HG02885 (cell line): ENCODE measurements around the gene TLX3.

Experiments
- ATAC-seq: cut with Tn5 transposase; IDR thresholded peaks from one replicate; pipeline ENCODE4 v1.9.1; 2021; ENCODE audit warnings: mild to moderate bottlenecking; ENCODE audit not compliant: unreplicated experiment, poor library complexity

The TLX3 gene

DNA sequence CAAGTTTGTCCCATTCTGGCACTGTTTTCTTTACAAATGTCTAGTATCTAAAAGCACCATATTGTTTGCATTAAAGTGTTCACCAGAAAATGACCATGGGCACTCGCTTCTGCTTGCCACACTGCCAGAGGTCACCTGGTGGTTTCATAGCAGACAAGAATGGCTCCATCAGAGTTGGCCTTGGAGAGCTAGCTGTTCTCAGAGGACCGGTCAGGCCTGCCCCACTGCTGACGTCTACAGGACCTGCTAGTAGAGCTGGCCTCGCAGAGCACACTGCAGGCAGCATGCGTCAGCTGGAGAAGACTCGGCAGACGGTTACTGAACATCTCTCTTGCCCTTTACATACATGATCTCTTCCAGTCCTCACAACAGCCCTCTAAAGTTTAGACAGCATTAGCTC, 8.7 kb upstream of the TLX3 start:
- ATAC-seq: no peak

GRCh38 chr5:171306166-171306565, 2.9 kb upstream of the TLX3 start:
- ATAC-seq: no peak

DNA sequence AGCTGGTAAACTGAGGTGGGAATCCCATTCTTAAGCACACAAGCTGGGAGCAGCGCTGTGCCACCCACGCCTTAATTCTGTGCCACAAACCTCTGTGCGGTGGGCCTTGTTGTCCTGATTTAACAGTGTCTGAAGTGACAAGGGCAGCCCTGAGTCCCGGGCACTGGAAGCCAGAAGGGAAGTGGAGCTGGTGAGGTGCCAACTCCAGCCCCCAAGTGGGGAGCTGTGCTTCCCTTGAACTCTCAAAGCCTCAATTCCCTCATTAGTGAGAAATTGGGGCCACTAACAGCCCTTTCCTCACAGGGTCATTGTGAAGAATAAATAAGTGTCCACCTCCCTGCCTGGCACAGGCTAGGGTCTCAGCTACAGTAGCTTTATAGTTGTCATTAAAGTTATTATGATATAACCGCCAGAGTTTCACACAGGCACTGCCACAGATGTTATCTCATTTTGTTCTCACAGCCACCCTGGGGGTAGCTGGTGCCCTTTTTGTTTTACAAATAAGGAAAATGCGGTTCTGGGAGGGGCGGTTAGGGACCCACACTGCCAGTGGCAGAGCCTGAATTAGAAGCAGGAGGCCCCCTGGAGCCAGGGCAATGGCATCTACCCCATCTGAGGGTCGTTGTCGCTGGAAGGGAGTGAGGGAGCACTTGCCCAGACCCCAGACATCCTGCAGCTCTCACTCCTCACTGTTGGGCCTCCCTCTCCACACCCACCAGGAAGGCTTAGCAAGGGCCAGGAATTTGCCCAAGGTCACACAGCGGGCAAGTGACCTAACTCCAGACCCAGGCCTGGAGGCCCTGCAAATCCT, 2.1 kb upstream of the TLX3 start:
- no peak for ATAC-seq

GRCh38 chr5:171307789-171308452, 1.1 kb upstream of the TLX3 start:
- ATAC-seq: no peak

GRCh38 chr5:171309276-171310211, 496 bp downstream of the TLX3 start:
- ATAC-seq: no peak

GRCh38 chr5:171310212-171310818, 1.3 kb downstream of the TLX3 start:
- no peak for ATAC-seq

DNA sequence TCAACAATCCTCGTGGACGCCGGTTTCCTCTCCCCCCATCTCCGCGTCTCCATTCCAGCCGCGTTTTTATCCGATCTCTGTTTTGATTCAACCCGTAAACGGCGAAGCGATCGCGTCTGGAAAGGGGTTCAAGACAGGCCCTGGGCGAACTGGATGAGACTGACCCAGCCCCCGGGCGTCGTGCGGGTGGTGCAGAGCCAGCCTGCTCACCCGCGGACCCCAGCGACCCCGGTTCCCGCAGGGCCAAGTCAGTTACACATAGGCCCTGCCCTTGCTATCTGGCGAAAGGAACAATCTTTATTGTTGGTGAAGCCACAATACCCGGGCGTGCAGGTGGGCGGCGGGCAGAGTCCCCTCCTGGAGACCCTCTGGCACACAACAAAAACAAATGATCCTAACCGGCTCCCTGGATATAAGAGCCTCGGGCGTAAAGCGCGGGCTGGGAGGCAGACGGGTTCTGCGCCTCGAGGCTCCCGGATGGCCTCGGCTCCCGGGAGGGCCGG, 1.8 kb downstream of the TLX3 start:
- no peak for ATAC-seq

- ATAC-seq: no peak
Measured at GRCh38 chr5:171311322-171312077, 2.5 kb downstream of the TLX3 start.

DNA sequence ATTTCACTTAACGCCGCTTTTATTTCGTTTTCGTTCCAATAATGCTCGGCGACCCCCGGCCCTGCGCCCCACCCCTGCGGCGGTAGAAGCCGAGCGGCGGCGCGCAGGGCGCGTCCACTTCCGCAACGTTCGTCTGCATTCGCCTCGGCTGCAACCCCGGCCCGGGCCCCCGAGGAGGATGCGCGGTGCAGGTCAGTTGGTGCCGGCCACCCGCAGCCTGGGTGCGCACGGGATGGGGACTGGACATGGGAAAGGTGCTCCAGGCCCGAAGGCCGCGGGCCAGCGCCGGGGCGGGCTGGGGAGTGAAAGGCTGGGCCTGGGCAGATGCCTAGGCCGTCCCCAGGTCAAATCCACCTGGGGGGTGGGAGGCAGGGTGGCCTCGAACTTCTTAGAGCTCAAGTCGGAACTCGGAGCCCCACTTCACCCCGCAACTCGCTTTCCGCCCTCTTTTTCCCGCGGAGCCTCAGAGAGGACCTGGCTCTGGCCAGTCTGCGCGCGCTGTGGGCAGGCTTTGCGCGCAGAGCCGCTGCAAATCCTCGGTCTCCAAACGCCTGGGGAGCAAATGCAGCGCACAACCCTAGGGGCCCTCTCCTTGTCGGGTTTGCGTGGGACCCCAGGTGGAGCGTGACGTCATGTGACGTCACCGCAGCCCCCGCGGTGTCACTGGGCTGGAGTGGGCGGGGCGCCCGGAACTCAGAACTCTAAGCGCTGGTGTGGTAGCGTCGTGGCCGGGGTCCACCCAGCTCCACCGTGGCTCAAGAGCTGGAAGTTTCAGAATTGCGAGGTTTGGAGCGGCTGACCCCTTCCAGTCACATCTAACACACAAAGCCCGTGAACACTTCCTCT, 3.3 kb downstream of the TLX3 start:
- ATAC-seq: no peak

DNA sequence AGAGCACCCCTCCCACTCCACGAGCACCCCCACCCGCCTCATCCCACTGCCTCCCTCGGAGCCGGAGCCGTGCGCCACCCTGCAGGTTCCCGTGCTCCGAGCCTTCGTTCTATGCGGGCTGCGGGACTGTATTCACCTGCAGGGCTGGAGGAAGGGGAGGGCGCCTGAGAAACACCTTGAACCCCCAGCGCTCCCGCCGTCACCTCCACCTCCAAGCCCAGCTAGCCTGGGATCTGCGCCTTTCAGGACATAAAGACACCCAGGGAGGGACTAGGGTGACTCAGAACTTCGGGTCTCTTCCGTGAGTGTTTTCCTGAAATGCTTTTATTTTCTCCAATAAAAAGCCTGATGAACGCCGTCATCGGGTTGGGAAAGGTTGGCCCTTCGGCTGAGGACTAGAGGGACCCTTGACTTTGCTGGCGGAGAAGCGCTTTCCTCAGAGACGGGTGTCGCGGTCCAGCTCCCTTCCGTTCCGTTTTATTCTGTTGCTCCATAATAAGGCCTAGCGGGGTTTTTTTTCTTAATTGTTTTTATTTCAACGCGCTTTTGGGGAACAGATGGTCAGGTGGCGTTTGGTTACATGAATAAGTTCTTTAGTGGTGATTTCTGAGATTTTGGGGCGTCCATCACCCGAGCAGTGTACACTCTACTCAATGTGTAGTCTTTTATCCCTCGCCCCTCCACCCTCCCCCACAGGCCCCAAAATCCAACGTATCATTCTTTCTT, 4.6 kb downstream of the TLX3 start:
- no peak for ATAC-seq

- ATAC-seq: no peak
Measured at GRCh38 chr5:171314728-171315385, 5.8 kb downstream of the TLX3 start.

GRCh38 chr5:171315386-171315891, 6.4 kb downstream of the TLX3 start:
- no peak for ATAC-seq

GRCh38 chr5:171315925-171316257, 6.8 kb downstream of the TLX3 start:
- no peak for ATAC-seq

- ATAC-seq: no peak
Measured at GRCh38 chr5:171316258-171317121, 7.4 kb downstream of the TLX3 start.

DNA sequence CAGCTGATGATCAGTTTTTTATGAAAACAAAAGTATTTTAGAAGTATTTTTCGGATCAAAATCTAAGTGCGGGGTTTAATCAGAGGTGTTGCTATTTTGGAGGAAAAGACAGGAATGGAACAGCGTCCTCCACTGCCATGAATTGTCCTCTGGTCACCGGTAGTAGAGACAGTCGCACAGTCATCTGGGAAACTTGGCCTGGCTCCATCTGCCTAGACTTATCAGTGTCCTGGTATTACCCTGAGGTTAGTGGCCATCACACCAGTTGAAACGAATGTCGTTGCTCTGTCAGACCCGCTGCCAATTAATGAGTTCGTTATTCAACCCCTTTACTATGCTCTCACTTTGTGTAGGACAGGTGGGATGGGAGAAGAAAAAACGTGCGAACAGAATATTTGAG, 8.2 kb downstream of the TLX3 start:
- ATAC-seq: no peak

DNA sequence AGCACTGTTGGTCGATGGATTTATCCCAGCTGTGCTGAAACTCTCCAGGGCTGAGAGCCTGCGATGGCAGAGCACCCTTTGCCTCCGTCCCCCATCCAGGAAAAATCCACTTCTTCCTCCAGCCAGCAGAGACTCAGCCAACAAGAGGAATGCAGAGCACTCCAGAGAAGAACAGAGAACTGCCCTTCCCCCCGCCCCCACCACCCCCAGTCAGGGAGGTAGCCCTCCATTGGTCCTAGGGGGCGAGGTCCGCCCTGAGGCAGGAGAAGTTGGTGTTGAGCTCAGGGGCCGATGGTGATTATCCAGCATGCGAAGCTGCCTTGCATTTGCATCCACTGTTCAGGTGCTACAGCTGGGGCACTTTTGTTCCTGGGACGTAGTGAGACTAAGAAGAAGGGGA, 9.0 kb downstream of the TLX3 start:
- no peak for ATAC-seq

GRCh38 chr5:171321447-171321846, 12.4 kb downstream of the TLX3 start:
- no peak for ATAC-seq
